Esophagus muscularis mucosa (tissue), 3 donors: ENCODE measurements around the gene TBC1D16.

Source experiments
- CTCF ChIP-seq, 3 experiments: fragments of 200-600 bp in 2 of 3; fragments of 450-650 bp in 1 of 3; sonication (generic) in 2 of 3; IDR thresholded peaks; one replicate each; pipeline ENCODE4 v1.5.1; 2017 to 2019; ENCODE audit warnings: antibody characterized with exemption in 3 of 3, mild to moderate bottlenecking in 2 of 3, moderate library complexity in 1 of 3
- POLR2A ChIP-seq: fragments of 450-650 bp; IDR thresholded peaks from one replicate; pipeline ENCODE4 v1.6.1; 2017; ENCODE audit warnings: antibody characterized with exemption, moderate library complexity, mild to moderate bottlenecking, low read depth

- no peak for TF ChIP-seq CTCF (IDR thresholded peaks at IDR 0.05)
- no peak for TF ChIP-seq POLR2A
Measured at GRCh38 chr17:80064696-80065095, 29.0 kb upstream of the TBC1D16 start.
